ENCODE data around the gene CASP1.
A peak's percentile ranks its signal among the peaks of the same experiment; 100 is the strongest.
"Not testable (repeated sequence)": the region's sequence is repeated elsewhere in the genome, so short reads cannot be mapped to it uniquely, and the experiment has no call there.

CASP1 gene

GRCh38 chr11:105045676-105046296 lies 10.8 kb upstream of the CASP1 start:
- no peak for DNase-seq (ENCODE audit: low read depth)

DNA sequence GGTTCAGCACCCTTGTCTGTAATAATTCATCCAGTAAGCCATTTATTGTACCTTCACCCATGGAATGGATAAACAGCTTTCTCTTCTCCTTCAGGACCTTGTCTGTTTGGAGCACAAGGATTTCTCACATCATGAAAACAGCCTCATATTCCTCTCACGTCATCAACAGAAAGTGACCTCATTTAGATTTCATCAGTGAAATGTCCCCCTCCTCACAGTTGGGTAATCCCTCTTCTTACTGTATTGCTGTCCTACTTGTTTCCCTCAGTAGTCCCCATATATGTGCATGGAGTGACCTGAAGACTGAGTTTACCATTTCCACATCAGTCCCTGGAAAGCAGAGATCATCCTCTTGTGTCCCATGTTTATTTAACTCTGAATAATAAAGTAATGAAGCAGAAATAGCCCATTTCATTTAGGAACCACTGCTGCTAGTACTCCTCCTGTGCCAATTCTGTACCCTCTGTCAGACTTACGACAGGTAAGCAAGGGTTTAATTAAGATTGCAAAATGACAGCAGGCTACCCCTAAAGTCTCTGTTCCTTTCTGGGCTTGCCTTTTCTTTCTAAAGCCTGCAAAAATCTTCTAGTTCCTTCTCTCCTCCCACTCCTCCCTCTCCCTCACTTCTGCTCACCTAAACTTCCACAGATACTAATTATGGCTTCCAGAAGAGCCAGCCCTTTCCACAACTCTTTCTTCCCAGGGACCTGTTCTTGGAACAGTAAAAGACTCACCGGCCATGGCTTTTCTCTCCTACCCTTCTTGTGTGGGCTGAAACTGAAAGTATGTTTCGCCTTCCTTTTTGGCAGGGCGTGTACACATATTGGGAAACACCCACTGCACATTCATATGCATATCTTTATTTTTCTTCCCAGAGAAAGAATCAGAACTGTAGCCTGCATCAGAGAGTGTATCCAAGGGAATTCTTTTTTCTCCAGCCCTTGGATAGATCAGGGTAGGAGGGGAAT lies 9.9 kb upstream of the CASP1 start, which contains the start of gene CARD16:
Gene CARD16 (minus strand): TSS at position 779 of the 968 bp plus-strand sequence. CDS start 38 bp downstream, at position 741.
- DNase-seq (ENCODE audit: low read depth) = not testable (repeated sequence)

DNA sequence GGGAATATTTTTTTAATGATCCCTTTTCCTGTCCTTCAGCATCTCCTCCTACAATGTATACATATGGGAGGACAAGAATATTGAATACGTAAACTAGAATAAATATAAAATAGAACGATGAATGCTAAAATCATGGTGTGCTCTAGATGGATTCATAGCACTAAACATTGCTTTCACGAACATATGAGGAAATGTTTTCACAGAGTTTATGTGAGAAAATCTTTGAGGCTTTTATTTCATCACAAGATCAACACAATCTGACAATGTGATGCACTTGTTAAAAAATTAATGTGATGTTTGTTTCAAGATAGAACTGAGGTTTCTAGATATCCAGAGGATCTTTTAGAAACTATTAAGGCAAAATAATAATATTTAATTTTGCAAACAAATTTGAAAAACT lies 7.2 kb upstream of the CASP1 start:
- DNase-seq (ENCODE audit: low read depth) = no peak

DNA sequence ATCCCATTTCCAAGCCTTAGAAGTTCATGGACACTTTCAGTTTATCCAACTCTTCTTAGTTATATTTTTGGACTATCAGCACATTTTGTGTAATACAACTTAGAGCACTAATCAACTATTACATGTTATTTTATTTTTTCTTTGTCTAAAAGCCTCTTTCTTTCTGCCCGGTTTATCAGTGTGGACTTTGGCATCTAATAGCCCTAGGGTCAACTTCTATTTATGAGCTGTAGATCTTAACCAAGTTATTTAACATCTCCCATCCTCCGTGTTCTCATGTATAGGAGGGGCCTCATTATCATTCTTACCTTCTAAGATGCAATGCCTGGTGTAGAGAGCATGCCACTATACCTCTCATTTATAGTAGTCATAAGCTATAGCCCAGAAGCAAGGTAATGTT lies 5.8 kb upstream of the CASP1 start:
- DNase-seq (ENCODE audit: low read depth) = no peak

DNA sequence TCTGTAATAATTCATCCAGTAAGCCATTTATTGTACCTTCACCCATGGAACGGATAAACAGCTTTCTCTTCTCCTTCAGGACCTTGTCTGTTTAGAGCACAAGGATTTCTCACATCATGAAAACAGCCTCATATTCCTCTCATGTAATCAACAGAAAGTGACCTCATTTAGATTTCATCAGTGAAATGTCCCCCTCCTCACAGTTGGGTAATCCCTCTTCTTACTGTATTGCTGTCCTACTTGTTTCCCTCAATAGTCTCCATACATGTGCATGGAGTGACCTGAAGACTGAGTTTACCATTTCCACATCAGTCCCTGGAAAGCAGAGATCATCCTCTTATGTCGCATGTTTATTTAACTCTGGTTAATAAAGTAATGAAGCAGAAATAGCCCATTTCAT lies 556 bp downstream of the CASP1 start:
- not testable (repeated sequence) for DNase-seq (ENCODE audit: low read depth)

- DNase-seq (ENCODE audit: low read depth) = no peak
Observed at GRCh38 chr11:105033781-105034180, 1.2 kb downstream of the CASP1 start.

- no peak for DNase-seq (ENCODE audit: low read depth)
Observed at GRCh38 chr11:105033343-105033742, 1.6 kb downstream of the CASP1 start.

DNA sequence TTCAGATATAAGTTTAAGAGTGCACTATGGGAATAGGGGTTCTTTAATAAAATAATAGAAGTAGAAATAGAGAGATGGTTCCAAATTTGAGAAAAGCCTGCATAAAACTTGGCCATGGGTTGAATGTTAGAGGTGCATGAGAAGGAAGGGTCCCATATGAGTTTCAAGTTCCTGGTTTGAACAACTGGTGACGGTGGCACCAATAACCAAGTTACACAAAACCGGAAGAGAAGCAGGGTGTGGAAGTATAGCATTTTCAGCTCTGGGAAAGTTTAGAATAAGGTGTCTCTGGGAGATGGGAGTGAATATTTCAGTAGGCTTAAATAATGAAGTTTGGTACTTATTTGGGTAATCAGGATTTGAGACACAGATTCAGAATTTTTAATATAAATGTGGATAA lies 2.4 kb downstream of the CASP1 start:
- no peak for DNase-seq (ENCODE audit: low read depth)

- no peak for DNase-seq (ENCODE audit: low read depth)
Observed at GRCh38 chr11:105027678-105028077, 7.3 kb downstream of the CASP1 start.

DNA sequence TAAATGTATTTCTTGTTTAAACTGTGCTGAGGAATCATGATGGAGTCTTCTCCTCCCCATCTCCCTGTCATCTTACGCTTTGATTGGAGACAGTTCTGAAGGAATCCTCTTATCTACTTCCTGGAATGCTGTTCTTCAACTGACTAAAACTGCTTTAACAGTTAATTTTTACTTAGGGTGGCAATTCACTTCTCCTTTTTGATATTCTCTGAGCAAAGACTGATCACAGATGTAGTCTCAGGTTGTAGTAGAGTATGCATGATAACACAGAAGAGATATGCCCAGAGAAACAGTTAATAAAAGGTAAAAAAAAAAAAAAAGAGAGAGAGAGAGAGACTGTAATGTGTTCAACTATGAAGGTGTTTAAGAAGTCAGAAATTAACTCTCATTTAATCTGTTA lies 10.6 kb downstream of the CASP1 start:
- no peak for DNase-seq (ENCODE audit: low read depth)

DNA sequence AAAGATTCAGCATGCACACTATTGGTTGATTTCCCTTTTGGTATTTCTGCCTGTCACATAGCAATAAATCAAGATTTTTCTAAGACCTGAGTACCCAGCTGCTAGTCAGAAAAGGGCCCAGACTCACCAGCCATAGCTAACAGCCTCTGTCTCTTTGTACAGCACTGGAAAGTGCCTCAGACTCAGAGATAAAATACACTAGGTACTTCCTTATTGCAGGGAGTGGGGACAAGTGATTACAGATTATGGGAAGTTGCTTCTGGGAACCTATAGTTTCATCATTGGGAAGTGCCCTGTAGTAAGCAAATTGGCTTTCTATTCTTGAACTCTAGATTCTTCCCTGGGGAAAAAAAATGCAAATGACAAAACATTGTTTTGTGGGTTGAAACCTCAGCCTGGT lies 11.9 kb downstream of the CASP1 start, which contains the start of gene CASP5:
Gene CASP5 (minus strand): TSS at position 166 of the 400 bp plus-strand sequence. CDS start 32 bp downstream, at position 134.
- no peak for DNase-seq (ENCODE audit: low read depth)

GRCh38 chr11:105022527-105022926 lies 12.4 kb downstream of the CASP1 start:
- DNase-seq (ENCODE audit: low read depth) = no peak

DNA sequence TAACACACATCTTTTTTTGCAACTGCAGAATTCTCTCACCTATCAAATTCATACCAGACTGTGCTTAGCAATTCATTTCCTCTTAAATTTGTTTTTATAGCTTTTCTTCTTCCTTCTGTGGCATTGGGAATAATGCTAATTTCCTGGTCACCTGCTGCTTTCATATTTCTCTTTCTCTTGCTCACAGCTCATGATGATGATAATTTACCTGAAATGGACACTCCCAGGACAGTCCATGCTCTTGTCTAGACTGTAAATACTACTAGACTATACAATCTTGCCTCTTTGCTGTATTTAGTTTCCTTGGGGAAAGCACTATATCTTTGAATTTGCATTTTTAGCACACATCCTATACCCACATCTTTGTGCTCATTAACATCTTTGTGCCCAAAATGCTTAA lies 27.5 kb downstream of the CASP1 start:
- DNase-seq (ENCODE audit: low read depth) = no peak

DNA sequence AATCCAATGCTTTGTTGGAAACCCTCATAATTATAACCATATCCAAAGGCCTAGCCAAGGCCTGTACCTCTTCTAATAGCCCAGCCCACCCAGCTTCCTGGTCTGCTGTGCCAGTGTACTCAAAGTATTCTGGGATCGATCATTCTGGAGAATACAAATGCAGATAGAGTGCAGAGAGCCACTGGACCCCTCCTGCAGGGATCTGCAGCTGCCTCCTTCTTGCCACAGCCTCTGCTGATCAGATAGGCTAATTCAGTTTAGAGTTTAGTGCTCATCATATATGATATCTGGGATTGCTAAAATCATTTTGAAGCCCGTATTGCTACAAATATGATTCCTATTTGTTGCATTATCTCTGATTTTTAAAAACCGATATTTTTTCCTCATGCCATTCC lies 29.5 kb downstream of the CASP1 start:
- no peak for DNase-seq (ENCODE audit: low read depth)

GRCh38 chr11:105004021-105004420 lies 30.9 kb downstream of the CASP1 start:
- DNase-seq (ENCODE audit: low read depth) = no peak

- DNase-seq (ENCODE audit: low read depth) = no peak
Observed at GRCh38 chr11:105003151-105003550, 31.8 kb downstream of the CASP1 start.

DNA sequence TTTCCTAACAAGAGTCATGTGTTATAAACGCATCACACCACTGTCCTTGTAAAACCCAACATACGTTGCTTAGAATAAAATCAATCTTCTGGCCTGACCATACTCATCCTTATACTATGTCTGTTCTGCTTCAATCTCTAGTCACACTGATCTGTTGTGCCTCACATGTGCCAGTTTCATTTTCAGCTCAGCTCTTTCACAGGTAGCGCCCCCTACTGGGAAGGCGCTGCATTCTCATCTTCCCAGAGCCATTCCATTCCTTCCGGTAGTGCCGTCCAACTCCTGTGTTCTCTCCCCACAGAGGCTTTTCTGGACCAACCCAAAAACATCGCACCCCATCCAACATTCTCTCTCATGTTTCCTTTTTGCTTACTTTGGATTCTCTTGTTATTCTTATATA lies 34.1 kb downstream of the CASP1 start:
- peak; percentile 35 for DNase-seq (ENCODE audit: low read depth)

- no peak for DNase-seq (ENCODE audit: low read depth)
Observed at GRCh38 chr11:105000167-105000566, 34.8 kb downstream of the CASP1 start.

DNA sequence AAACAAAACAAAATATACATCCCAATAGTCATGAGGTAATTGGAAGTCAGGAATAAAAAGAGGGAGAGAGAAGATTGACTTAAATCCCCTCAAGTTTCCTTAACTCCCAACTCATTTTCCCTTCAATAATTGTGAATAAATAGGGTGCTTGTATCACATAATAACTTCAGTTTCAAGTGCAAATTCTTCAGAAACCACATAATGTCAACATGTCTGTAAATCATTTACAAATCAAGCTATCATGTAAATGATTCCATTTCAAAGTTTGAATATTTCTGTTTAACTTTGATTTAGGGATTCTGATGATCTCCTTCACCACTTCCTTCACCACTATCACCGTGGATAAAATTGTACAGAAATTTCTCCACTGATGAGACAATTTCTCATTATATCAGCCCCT lies 35.2 kb downstream of the CASP1 start:
- DNase-seq (ENCODE audit: low read depth) = no peak

- DNase-seq (ENCODE audit: low read depth) = no peak
Observed at GRCh38 chr11:104997288-104997687, 37.7 kb downstream of the CASP1 start.

DNA sequence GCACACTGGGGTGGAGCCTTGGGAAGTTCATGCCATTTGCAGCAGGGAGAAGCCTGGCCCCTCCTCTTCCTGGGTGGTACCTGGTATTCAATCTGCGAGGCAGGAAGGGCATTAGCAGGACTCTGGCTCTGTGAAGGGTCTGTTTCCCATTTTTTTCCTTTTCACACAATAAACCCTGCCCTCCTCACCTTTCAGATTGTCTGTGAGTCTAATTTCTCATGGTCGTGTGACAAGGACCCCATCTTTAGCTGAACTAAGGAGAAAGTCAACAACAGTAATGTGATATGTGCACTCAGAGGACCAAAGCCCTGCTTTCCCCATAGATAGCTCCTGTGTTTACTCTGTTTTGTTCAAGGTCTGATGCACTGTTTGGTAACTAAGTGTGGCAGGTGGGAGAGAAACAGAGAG lies 39.9 kb downstream of the CASP1 start:
- DNase-seq (ENCODE audit: low read depth) = no peak

DNA sequence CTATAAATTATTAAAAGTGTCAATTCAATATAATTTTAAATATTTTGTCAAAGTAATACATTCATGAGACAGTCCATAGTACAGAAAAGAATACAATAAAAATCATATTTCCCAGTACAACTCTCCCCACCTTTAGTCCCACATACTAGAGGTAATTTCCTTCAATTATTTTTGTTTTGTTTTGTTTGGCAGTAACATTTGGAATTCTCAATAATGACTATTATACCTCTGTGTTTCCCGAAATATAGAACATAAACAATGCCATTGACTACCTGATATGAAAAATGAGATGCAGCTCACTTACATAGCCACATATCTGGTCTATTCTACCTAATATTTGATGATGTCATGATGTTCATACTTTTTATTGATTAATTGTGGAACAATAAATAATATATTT lies 42.2 kb downstream of the CASP1 start:
- DNase-seq (ENCODE audit: low read depth) = no peak

GRCh38 chr11:104991994-104992393 lies 43.0 kb downstream of the CASP1 start:
- no peak for DNase-seq (ENCODE audit: low read depth)

Data from activated gamma-delta T cell treated with anti-CD3 and anti-CD28 coated beads, Interleukin-2, amount 50 U/mL, for 16 hours (primary cell).